IPS-11a (cell line): ENCODE results near the gene MEX3B.
A peak's percentile ranks its signal among the peaks of the same experiment; 100 is the strongest.

Experiments
- H3K4me3 ChIP-seq: one replicate; pipeline ENCODE4 v1.5.1; 2013; ENCODE audit warnings: low read depth, low read length, control low read depth

Gene MEX3B

DNA sequence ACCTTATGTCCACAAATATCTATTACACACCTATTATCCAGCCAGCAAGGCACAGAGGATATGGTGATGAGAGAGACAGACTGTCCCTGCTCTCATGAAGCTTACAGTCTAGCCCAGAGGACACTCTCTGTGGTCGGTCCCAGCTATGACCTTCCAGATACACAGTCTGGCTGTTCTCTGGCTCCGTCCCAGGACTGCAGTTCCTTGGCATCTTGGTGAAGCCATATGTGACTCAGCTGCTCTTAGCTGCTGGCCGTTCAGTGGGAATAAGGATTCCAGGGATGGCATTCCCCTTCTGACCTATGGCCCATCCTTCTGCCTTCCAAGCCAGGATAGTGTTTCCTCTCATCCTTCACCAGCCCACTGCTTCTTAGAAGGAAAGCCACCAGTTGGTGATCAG is 30.8 kb downstream of the MEX3B start:
- no peak overlapping the region for H3K4me3 ChIP-seq

DNA sequence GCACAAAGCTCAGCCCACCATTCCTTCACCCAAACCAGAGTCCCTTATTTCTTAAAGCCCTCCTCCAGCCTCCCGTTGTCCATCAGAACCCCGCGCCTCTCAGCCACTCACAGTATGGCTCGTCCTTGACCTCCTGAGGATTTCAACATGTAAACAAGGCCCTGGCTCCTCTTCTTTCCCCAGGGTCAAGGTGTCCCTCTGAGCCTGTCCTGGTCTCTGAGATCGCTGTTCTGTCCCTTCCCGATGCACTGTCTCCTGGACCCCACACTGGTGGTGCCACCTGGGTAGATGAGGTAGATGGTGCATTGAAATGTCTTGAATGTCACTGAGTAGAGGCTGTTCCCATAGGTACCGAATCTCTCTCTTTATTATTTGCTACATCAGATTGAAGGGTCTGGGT is 32.9 kb downstream of the MEX3B start:
- no peak overlapping the region for H3K4me3 ChIP-seq

DNA sequence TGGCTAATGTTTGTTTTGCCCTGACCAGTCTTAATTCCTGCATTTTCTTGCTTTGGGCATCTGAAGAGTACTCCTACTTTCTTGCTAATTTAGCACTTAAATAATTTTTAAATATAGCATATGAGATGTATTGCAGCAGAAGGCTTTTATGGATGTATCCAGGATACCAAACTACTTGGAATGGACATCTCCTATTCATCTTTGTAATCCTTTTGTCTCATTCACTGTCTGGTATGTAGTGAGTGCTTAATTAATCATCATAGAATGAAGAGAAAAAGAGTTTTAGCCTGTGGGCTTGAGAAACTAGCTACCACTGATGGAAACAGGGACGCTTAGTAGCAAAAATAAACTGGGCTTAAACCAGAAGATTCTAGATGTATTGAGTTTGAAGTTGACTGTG is 40.6 kb downstream of the MEX3B start:
- no peak overlapping the region for H3K4me3 ChIP-seq

DNA sequence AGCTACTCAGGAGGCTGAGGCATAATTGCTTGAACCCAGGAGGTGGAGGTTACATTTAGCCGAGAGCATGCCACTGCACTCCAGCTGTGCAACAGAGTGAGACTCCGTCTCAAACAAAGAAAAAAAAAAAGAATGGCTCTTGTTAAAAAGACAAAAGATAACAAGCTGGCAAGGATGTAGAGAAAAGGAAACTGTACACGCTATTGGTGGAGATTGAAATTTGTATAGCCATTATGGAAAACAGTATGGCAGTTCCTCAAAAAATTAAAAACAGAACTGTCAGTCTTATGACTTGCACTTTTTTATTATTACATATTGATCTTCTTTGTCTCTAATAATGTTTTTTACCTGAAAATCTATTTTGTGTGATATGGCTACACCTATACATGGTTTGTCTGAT is 41.9 kb downstream of the MEX3B start:
- no peak overlapping the region for H3K4me3 ChIP-seq

DNA sequence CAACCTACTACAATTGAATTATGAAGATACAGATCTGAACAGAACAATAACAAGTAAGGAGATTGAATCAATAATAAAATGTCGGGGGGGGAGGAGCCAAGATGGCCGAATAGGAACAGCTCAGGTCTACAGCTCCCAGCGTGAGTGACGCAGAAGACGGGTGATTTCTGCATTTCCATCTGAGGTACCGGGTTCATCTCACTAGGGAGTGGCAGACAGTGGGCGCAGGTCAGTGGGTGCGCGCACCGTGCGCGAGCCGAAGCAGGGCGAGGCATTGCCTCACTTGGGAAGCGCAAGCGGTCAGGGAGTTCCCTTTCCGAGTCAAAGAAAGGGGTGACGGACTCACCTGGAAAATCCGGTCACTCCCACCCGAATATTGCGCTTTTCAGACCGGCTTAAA is 50.7 kb downstream of the MEX3B start:
- H3K4me3 ChIP-seq, result peak overlapping the region; percentile 45

DNA sequence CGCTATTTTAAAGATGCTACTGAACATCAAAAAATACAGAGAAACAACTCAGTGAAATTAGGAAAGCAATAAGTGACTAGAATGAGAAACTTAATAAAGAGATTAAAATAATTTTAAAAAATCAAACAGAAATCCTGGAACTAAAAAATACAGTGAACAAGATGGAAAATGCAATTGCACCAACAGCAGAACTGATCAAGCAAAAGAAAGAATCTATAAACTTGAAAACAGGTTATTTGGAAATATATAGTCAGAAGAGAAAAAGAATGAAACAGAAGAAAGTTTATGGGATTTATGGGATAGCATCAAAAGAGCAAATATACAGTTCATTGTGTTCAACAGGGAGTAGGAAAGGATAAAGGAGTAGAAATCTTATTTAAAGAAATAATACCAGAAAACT is 53.3 kb downstream of the MEX3B start:
- no peak overlapping the region for H3K4me3 ChIP-seq
